Activated T-helper 1 cell treated with anti-CD3 and anti-CD28 coated beads, Interleukin-12 subunit alpha, Interleukin-12 subunit beta, Interleukin-2, Interleukin-4 antibody, amounts not matched to agents 30 ng/mL and 10 ng/mL and 1 ng/mL, durations not matched to agents 14 hours and 24 hours and 36 hours (primary cell): ENCODE results near the gene PLA2G4C. TPM values are rescaled to one million over a fixed set of nuclear protein-coding genes. Genes with fewer than 3 reads are reported as not detected.

Experiments used
- DNase-seq: peaks from one replicate; pipeline ENCODE4 v3.0.0; 2021; ENCODE audit warnings: low spot score
- H3K27ac Mint-ChIP-seq: one replicate; pipeline ENCODE4 v1.8.0; 2021; ENCODE audit warnings: mild to moderate bottlenecking, mixed read lengths
- H3K27me3 Mint-ChIP-seq: one replicate; pipeline ENCODE4 v1.8.0; 2022; ENCODE audit warnings: mild to moderate bottlenecking, moderate library complexity, mixed read lengths; ENCODE audit not compliant: insufficient read depth
- H3K36me3 Mint-ChIP-seq: one replicate; pipeline ENCODE4 v1.8.0; 2021; ENCODE audit warnings: low read depth, mixed read lengths
- H3K4me1 Mint-ChIP-seq: one replicate; pipeline ENCODE4 v1.8.0; 2021; ENCODE audit warnings: low read depth, mixed read lengths
- H3K4me3 Mint-ChIP-seq: one replicate; pipeline ENCODE4 v1.8.0; 2021; ENCODE audit warnings: mild to moderate bottlenecking, moderate library complexity, mixed read lengths
- H3K9me3 Mint-ChIP-seq: one replicate; pipeline ENCODE4 v1.8.0; 2021; ENCODE audit warnings: mixed read lengths
- intact Hi-C: fragments of 100-400 bp; cut with micrococcal nuclease; formaldehyde crosslinking; loops from one replicate; pipeline ENCODE4 v1.15.1; 2024
- total RNA-seq: library from RNA; stranded (reverse); gene quantifications from 2 replicates; pipeline ENCODE4 v1.2.3, GENCODE V29; 2022

The PLA2G4C gene, protein sequence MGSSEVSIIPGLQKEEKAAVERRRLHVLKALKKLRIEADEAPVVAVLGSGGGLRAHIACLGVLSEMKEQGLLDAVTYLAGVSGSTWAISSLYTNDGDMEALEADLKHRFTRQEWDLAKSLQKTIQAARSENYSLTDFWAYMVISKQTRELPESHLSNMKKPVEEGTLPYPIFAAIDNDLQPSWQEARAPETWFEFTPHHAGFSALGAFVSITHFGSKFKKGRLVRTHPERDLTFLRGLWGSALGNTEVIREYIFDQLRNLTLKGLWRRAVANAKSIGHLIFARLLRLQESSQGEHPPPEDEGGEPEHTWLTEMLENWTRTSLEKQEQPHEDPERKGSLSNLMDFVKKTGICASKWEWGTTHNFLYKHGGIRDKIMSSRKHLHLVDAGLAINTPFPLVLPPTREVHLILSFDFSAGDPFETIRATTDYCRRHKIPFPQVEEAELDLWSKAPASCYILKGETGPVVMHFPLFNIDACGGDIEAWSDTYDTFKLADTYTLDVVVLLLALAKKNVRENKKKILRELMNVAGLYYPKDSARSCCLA
- total RNA-seq: 12.2 and 12.7 TPM in 2 replicates

DNA sequence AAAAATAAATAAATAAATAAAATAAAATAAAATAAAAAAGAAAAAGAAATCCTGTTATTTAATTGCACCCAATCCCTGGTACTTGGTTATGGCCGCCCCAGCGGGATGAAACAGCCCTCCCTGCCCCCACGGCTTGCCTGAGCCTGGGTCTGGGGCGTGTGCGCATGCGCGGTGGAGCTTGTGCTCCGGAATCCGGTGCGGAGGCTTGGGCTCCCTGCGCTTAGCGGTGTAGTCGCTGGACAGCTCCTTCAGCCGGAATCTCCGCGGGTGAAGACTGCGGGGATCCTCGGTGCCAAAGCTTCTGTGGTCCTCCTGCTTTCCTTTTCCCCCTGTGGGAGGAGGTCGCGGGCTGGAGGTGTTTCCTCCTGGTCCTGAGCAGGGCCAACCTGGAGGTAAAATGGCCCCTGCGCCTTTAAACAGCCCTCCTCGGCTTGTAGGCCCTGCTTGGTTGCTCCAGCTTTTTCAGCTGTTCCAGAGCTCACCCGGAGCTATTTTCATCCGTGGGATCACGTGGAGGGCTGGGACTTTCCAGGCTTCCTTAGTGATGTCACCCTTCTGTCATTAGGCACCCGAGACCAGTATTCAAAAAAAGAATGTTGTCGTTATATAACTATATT lies at the start of gene PLA2G4C:
PLA2G4C (minus strand) TSS at position 468 of the 617 bp plus-strand sequence. CDS start 4,288 bp downstream, outside the sequence.
- H3K4me3 Mint-ChIP-seq: peak within 1 kb of the TSS; percentile 89
- H3K4me1 Mint-ChIP-seq: peaks cover 15% of the 10 kb centered on the region
- peak; percentile 76 for DNase-seq
- peaks cover 3% of the 10 kb centered on the region for H3K36me3 Mint-ChIP-seq
- intact Hi-C loops: loop anchor here (1.0 kb wide), 1 partner anchor 60 kb away; the partner anchor contains the start of genes LIG1 and ZSWIM9
- H3K27ac Mint-ChIP-seq: peak within 1 kb of the TSS; percentile 93
- H3K9me3 Mint-ChIP-seq: no peaks in the 10 kb centered on the region
- no peaks in the 10 kb centered on the region for H3K27me3 Mint-ChIP-seq

DNA sequence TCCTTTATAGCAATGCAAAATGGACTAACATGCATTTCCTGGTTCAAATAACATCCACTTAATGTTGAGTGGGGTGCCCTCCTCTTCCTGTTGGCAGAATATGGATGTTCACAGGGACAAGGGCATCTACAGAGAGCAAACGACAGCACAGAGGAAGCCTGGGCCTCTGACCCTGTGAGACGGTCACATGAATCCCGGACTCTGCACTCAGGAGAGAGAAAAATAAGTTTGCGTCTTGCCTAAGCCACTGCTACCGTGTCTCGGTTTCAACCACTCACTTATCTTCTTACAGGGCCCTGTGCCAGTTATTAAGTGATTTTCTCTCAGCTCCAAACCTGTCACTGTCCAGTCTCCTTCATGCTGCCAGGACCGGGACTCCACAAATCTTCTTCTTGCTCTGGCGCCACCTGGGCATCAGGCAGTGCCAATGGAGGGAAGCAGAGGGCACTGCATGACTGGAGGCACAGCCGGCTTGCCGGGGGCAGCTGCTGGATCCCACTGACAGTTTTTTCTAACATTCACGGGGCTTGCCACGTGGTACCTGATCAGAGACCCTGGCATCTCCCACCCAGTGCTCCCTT lies 47.7 kb upstream of the PLA2G4C start:
- H3K27ac Mint-ChIP-seq: no peak overlapping the region
- H3K9me3 Mint-ChIP-seq: no peaks in the 10 kb centered on the region
- peaks cover 36% of the 10 kb centered on the region for H3K36me3 Mint-ChIP-seq
- H3K4me1 Mint-ChIP-seq: no peaks in the 10 kb centered on the region
- H3K27me3 Mint-ChIP-seq: no peaks in the 10 kb centered on the region
- DNase-seq: no peak
- intact Hi-C loops: no loop called here
- no peak overlapping the region for H3K4me3 Mint-ChIP-seq

DNA sequence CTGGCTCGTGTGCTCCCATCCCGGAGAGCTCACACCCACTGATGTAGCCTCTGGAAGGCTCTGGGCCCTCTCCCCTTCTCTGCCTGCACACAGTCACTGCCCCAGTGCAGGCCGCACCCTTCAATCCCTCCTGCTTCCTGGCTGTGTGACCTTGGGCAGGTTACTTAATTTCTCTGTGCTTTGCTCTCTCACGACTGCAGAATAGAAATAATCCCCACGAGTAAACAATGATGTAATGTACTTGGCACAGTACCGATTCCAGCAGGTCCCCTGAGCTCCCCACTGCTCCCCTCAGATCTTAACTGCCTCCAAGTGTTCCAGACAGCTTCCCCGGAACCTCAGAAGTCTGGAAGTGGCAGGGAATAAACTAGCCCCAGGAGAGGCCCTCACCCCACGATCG lies 43.4 kb upstream of the PLA2G4C start:
- no peak overlapping the region for H3K4me3 Mint-ChIP-seq
- intact Hi-C loops: no loop called here
- H3K9me3 Mint-ChIP-seq: no peaks in the 10 kb centered on the region
- H3K36me3 Mint-ChIP-seq: peaks cover 29% of the 10 kb centered on the region
- H3K27me3 Mint-ChIP-seq: no peaks in the 10 kb centered on the region
- peak overlapping the region; percentile 8 for H3K27ac Mint-ChIP-seq
- no peak for DNase-seq
- H3K4me1 Mint-ChIP-seq: no peaks in the 10 kb centered on the region

DNA sequence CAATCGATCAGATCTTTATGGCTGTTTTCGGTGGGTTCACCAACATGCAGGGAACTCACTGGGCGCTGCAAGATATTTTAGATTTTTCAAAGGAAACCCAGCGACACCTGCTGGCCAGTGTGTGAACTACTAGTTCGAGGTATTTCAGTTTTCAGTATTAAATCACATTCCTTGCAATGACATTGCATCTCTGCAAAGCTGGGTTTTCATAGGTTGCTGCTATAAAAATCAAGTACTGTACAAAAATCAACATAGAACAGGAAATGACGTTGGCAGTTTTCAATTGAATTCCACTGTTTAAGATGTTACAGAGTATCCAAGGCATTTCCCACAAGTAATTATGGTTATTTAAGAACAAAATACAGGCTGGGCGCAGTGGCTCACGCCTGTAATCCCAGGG lies 41.9 kb upstream of the PLA2G4C start:
- H3K9me3 Mint-ChIP-seq: no peaks in the 10 kb centered on the region
- no peak overlapping the region for H3K27ac Mint-ChIP-seq
- H3K4me1 Mint-ChIP-seq: no peaks in the 10 kb centered on the region
- peaks cover 23% of the 10 kb centered on the region for H3K36me3 Mint-ChIP-seq
- intact Hi-C loops: loop anchor here (1.0 kb wide), 2 partner anchors 45 to 189 kb away; no protein-coding TSS in a partner anchor
- H3K27me3 Mint-ChIP-seq: no peaks in the 10 kb centered on the region
- H3K4me3 Mint-ChIP-seq: no peak overlapping the region
- peak; percentile 44 for DNase-seq

DNA sequence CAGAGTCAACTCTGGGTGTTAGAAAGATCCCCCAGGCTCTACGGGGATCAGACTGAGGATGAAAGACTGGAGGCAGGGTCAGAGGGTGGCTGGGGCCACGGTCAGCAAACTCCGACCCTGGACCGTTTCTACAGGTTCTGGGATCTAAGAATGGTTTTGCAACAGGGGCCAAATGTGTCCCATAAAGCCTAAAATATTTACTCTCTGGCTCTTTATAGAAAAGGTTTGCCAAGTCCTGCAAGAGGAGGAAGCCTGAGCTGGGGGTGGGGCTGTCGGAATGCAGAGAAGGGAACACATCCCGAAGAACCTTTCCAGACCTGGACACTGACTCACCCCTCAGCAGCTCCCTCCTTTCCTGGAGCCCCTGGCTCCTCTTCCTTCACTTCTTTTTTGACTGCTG lies 38.8 kb upstream of the PLA2G4C start:
- no peak overlapping the region for H3K27ac Mint-ChIP-seq
- H3K27me3 Mint-ChIP-seq: no peaks in the 10 kb centered on the region
- H3K9me3 Mint-ChIP-seq: no peaks in the 10 kb centered on the region
- H3K4me3 Mint-ChIP-seq: no peak overlapping the region
- peaks cover 20% of the 10 kb centered on the region for H3K36me3 Mint-ChIP-seq
- H3K4me1 Mint-ChIP-seq: no peaks in the 10 kb centered on the region
- no peak for DNase-seq
- intact Hi-C loops: no loop called here

DNA sequence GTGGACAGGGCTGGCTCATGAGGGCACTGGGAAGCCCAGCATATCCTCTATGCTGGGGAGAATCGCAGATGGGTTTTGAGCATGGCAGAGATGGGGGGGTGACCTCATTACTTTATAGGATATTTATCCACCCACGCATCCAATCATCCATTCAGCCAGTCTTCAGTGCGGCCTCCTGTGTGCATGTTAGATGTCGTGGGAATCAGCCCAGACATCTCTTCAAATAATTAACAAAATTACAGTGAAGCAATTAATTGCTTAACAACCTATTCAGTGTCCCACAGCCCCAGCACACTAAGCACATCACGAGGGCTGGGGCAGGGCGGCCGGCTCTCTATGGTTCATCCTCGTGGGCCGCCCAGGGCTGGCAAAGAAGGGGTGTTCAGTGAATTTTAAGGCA lies 38.0 kb upstream of the PLA2G4C start:
- no peaks in the 10 kb centered on the region for H3K9me3 Mint-ChIP-seq
- H3K27me3 Mint-ChIP-seq: no peaks in the 10 kb centered on the region
- DNase-seq: no peak
- intact Hi-C loops: no loop called here
- H3K4me3 Mint-ChIP-seq: no peak overlapping the region
- H3K27ac Mint-ChIP-seq: no peak overlapping the region
- H3K36me3 Mint-ChIP-seq: peaks cover 27% of the 10 kb centered on the region
- H3K4me1 Mint-ChIP-seq: no peaks in the 10 kb centered on the region

DNA sequence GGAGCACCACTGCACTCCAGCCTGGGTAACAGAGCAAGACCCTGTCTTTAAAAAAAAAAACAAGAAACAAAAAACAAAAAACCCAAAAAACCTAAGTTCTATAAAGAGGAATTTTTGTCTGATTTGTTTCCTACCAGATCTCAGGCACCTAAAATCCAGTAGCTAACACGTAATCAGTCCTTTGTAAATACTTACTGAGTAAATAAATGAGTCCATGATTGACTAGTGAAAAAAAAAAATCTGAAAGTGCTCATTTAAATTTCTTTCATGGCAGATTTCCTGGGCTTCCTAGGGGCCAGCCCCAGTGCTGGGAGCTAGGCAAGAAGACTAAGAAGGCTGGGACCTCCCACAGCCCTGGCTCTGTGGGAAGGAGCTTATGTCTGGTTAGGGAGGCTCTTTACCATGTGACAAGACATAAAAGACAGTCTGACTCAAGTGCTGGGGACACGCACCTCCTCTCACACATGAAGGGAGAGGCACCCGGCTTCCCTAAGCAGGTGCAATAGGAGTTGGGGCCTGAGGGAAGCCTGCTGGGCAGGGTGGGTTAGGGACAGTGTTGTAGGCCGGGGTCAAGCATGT lies 37.1 kb upstream of the PLA2G4C start:
- Mint-ChIP-seq H3K9me3 (no peaks in the 10 kb centered on the region), H3K4me1 (no peaks in the 10 kb centered on the region), H3K36me3 (peaks cover 33% of the 10 kb centered on the region), H3K4me3 (no peak overlapping the region), H3K27me3 (no peaks in the 10 kb centered on the region), H3K27ac (no peak overlapping the region)
- DNase-seq: no peak
- intact Hi-C loops: no loop called here

DNA sequence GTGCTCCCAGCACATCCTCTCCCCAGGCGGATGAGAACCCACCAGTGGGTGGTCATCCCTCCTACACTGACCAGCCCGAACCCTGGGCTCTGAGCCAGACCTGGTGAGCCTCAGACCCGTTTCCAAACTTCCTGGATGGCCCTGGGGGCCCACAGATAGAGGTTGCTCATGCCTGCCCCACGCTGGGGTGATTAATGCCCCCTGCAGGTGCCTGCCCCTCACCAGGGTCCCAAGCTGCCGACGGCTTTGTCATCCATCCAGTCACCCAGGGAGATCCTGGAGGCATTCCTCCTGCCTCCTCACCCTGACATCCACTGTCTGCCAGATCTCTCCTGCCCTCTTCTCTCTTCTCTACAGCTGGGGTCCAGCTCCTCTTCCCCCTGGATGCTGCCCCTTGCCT lies 28.4 kb upstream of the PLA2G4C start:
- peaks cover 22% of the 10 kb centered on the region for H3K36me3 Mint-ChIP-seq
- DNase-seq: no peak
- H3K27ac Mint-ChIP-seq: no peak overlapping the region
- no peak overlapping the region for H3K4me3 Mint-ChIP-seq
- H3K9me3 Mint-ChIP-seq: no peaks in the 10 kb centered on the region
- no peaks in the 10 kb centered on the region for H3K4me1 Mint-ChIP-seq
- no peaks in the 10 kb centered on the region for H3K27me3 Mint-ChIP-seq
- intact Hi-C loops: no loop called here

DNA sequence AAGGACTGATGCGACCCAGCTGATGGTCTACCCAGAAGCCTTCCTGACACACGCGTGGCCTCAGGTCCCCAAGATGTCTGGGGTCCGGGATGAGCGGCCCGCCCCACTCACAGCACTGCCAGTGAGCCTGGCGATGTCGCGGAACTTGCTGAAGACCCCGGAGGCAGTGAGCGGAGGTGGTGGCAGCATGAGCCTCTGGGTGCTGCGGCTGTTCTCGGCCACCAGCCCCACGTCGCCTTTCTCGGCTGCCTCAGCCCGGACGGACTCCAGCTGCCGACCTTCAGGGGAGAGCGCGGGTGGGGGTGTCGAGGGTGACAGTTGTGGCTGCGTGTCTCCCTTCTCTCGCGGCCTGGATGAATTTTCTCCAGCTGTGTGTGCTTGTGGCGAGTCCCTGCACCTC lies 26.8 kb upstream of the PLA2G4C start:
- Mint-ChIP-seq H3K27ac (no peak overlapping the region), H3K4me3 (no peak overlapping the region), H3K36me3 (peaks cover 15% of the 10 kb centered on the region), H3K27me3 (no peaks in the 10 kb centered on the region), H3K4me1 (no peaks in the 10 kb centered on the region), H3K9me3 (no peaks in the 10 kb centered on the region)
- intact Hi-C loops: no loop called here
- no peak for DNase-seq

DNA sequence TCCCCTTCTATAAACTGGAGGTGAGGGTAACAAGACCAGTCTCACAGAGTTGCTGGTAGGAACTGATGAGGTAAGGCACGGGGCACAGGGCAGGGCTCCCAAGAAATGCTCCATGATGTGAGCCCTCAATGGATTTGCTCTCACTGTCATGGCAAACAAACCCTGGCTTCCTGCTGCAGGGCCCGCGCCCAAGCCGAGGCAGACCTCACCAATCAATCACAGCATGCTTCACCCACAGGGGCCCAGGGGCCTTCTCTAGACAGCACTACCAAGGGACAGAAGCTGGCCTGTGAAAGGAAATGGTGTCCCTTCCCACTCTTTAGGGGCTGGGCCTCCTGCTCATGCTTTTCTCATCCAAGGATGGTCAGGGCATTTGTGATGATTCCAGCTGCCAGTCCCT lies 25.9 kb upstream of the PLA2G4C start:
- Mint-ChIP-seq H3K9me3 (no peaks in the 10 kb centered on the region), H3K4me3 (no peak overlapping the region), H3K27ac (no peak overlapping the region), H3K36me3 (peaks cover 18% of the 10 kb centered on the region), H3K4me1 (no peaks in the 10 kb centered on the region), H3K27me3 (no peaks in the 10 kb centered on the region)
- intact Hi-C loops: no loop called here
- DNase-seq: no peak

DNA sequence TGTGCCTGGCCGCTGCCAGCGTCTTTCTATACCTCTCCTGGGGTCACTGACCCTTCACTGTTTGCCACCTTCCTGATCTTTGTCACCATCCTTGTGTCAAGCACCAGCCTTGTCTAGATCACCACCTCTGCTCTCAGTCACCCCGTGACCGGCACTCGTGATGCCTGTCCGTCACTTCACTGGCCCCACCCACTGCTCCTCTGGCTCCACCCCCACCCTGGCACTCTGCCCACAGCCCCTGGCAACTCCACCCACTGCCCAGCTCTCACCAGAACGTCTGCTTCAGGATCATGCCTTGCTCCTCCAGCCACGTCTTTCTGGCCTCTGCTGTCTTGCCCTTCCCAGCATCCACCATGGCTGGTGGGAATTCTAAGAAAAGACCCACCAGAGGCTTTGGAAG lies 24.8 kb upstream of the PLA2G4C start:
- DNase-seq: no peak
- Mint-ChIP-seq H3K36me3 (peaks cover 24% of the 10 kb centered on the region), H3K4me3 (no peak overlapping the region), H3K4me1 (no peaks in the 10 kb centered on the region), H3K9me3 (no peaks in the 10 kb centered on the region), H3K27ac (peak overlapping the region; percentile 35), H3K27me3 (no peaks in the 10 kb centered on the region)
- intact Hi-C loops: no loop called here

DNA sequence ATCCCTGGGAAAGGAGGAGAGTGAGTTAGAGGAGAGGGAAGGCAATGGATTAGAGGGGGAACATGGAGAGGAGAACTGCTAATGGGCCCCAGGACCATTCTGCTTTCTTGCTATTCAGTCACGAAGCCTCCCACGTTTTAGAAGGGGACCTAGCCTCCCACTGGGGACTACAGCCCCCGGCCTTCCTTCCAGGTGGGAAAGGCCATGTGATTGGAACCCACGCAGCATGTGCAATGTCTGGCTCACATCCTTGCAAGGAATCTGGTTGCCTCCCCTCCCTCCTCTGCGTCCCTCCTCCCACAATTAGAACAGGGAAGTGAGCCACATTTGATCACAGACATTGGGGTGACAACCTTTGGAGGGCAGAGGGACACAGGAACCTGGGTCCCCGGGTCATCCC lies 22.5 kb upstream of the PLA2G4C start:
- DNase-seq: no peak
- intact Hi-C loops: no loop called here
- Mint-ChIP-seq H3K27ac (no peak overlapping the region), H3K4me1 (no peaks in the 10 kb centered on the region), H3K4me3 (no peak overlapping the region), H3K9me3 (no peaks in the 10 kb centered on the region), H3K27me3 (no peaks in the 10 kb centered on the region), H3K36me3 (peaks cover 27% of the 10 kb centered on the region)

DNA sequence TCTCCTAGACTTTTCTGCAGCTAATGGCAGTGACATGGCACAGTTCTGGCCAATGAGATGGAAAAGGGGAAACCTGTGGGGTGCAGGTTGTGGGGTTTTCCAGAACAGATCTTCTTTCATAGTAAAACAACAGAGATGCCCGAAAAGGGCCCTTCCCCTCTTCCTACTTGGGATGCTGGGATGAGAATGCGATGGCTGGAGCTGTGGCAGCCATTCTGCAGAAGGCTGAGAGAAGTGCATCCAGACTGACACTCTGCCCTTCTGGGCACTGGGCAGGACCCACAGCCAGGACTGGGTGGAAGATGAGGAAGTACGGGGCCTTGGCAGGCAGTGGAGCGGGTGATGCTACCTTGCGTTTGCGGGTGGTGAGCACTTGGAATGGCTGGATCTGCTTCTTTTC lies 16.9 kb upstream of the PLA2G4C start:
- H3K4me1 Mint-ChIP-seq: peaks cover 8% of the 10 kb centered on the region
- intact Hi-C loops: no loop called here
- no peak overlapping the region for H3K4me3 Mint-ChIP-seq
- H3K27ac Mint-ChIP-seq: no peak overlapping the region
- H3K27me3 Mint-ChIP-seq: no peaks in the 10 kb centered on the region
- no peaks in the 10 kb centered on the region for H3K9me3 Mint-ChIP-seq
- no peak for DNase-seq
- peaks cover 44% of the 10 kb centered on the region for H3K36me3 Mint-ChIP-seq
